GM12878 (cell line): Measurements from ENCODE around the gene NSMCE4A. TPM values are rescaled to one million over a fixed set of nuclear protein-coding genes. Genes with fewer than 3 reads are reported as not detected.

Source experiments
- ATAC-seq: fragments of 200-7000 bp; cut with Tn5 transposase; 3 replicates; pipeline ENCODE4 v1.9.1; 2020; ENCODE audit warnings: mild to moderate bottlenecking, moderate library complexity
- BruUV-seq: library from RNA; stranded (reverse); fragments of 400-500 nt; replicated peaks from 2 replicates; lab custom pipeline; 2021; lab: Mats Ljungman, UMichigan
- CTCF ChIA-PET: fragments of 300-600 bp; sonication (Branson Sonifier 250); formaldehyde crosslinking; extraction: SDS; loops from one replicate; lab custom pipeline; 2021; ENCODE audit warnings: inconsistent platforms; lab: Yijun Ruan, JAX
- POLR2A ChIA-PET: fragments of 350-600 bp; formaldehyde crosslinking; extraction: SDS; loops from one replicate; lab custom pipeline; 2021; ENCODE audit warnings: inconsistent platforms; lab: Charles Lee
- RAD21 ChIA-PET: fragments of 300-600 bp; sonication (Branson Sonifier 250); formaldehyde crosslinking; loops from one replicate; lab custom pipeline; 2023; ENCODE audit warnings: antibody characterized with exemption; ENCODE audit not compliant: unreplicated experiment; lab: Charles Lee
- SMC1A ChIA-PET: fragments of 300-600 bp; sonication (Branson Sonifier 250); formaldehyde crosslinking; loops from one replicate; lab custom pipeline; 2023; ENCODE audit not compliant: unreplicated experiment, uncharacterized antibody; lab: Charles Lee
- DNase-seq: peaks from one replicate; pipeline ENCODE4 v3.0.0-alpha.2; 2011; ENCODE audit warnings: low read depth, low spot score
- FAIRE-seq: peaks from 3 replicates; lab custom pipeline; 2011; peaks lifted over from hg19 to GRCh38; lab: Jason Lieb, UNC
- H2AFZ ChIP-seq: 2 replicates; pipeline ENCODE4 v1.6.0; 2011; ENCODE audit warnings: low read depth, low read length, control low read depth; ENCODE audit not compliant: control insufficient read depth
- H3K27ac ChIP-seq: 2 replicates; pipeline ENCODE4 v1.5.1; 2011; ENCODE audit warnings: control low read depth; ENCODE audit not compliant: control insufficient read depth, insufficient read depth
- H3K27me3 ChIP-seq, 2 experiments: replicated peaks in 1 of 2; 2 replicates each; pipeline versions ENCODE4 v1.6.0 to v1.6.1; 2011; ENCODE audit warnings: low read length in 1 of 2; ENCODE audit not compliant: control insufficient read depth in 2 of 2, insufficient read depth in 2 of 2
- H3K36me3 ChIP-seq, 2 experiments: 2 replicates each; pipeline ENCODE4 v1.5.1; 2011; ENCODE audit warnings: low read length in 1 of 2; ENCODE audit not compliant: control insufficient read depth in 2 of 2, insufficient read depth in 2 of 2
- H3K4me1 ChIP-seq: 2 replicates; pipeline ENCODE4 v1.6.1; 2011; ENCODE audit warnings: mild to moderate bottlenecking, low read length, moderate library complexity, mixed read lengths; ENCODE audit not compliant: control insufficient read depth, insufficient read depth
- H3K4me2 ChIP-seq: 2 replicates; pipeline ENCODE4 v1.6.0; 2011; ENCODE audit warnings: control low read depth; ENCODE audit not compliant: control insufficient read depth, insufficient read depth
- H3K4me3 ChIP-seq: fragments of 200-600 bp; sonication (generic); 2 replicates; pipeline ENCODE4 v1.5.1; 2016
- H3K79me2 ChIP-seq: 2 replicates; pipeline ENCODE4 v1.6.0; 2011; ENCODE audit warnings: low read length; ENCODE audit not compliant: control insufficient read depth, insufficient read depth
- H3K9ac ChIP-seq: 2 replicates; pipeline ENCODE4 v1.8.0; 2011; ENCODE audit warnings: low read length, control low read depth, mixed read lengths; ENCODE audit not compliant: control insufficient read depth, insufficient read depth
- H3K9me3 ChIP-seq: replicated peaks from 3 replicates; pipeline ENCODE4 v1.5.1; 2011; ENCODE audit warnings: mild to moderate bottlenecking, low read length; ENCODE audit not compliant: control insufficient read depth, insufficient read depth
- H4K20me1 ChIP-seq: 2 replicates; pipeline ENCODE4 v1.6.0; 2011; ENCODE audit not compliant: control insufficient read depth, insufficient read depth
- ATF3 ChIP-seq: IDR thresholded peaks from 2 replicates; pipeline ENCODE4 v1.6.1; 2011; ENCODE audit warnings: low read depth, mild to moderate bottlenecking, low read length, moderate library complexity, borderline replicate concordance; ENCODE audit errors: extremely low read depth
- BCL3 ChIP-seq: IDR thresholded peaks from 2 replicates; pipeline ENCODE4 v1.6.1; 2011; ENCODE audit warnings: borderline replicate concordance, low read depth, mild to moderate bottlenecking, moderate library complexity, low read length; ENCODE audit not compliant: insufficient read depth, poor library complexity, severe bottlenecking
- EZH2 ChIP-seq: IDR thresholded peaks from 2 replicates; pipeline ENCODE4 v1.6.1; 2012; ENCODE audit warnings: low read depth, mild to moderate bottlenecking, control low read depth, inconsistent platforms, low read length, borderline replicate concordance; ENCODE audit not compliant: control insufficient read depth
- IRF3 ChIP-seq: fragments of 450-650 bp; IDR thresholded peaks from 2 replicates; pipeline ENCODE4 v1.6.1; 2014; ENCODE audit warnings: mild to moderate bottlenecking
- MXI1 ChIP-seq: fragments of 150-350 bp; IDR thresholded peaks from 2 replicates; pipeline ENCODE4 v1.6.1; 2011; ENCODE audit warnings: low read depth, mild to moderate bottlenecking, inconsistent platforms, low read length, improper control_type of control experiment
- MYB ChIP-seq: fragments of 150-350 bp; IDR thresholded peaks from 2 replicates; pipeline ENCODE4 v1.6.1; 2014; ENCODE audit warnings: mild to moderate bottlenecking, low read depth, low read length, borderline replicate concordance
- NFYB ChIP-seq: IDR thresholded peaks from 2 replicates; pipeline ENCODE4 v1.6.1; 2011; ENCODE audit warnings: low read depth, mild to moderate bottlenecking, low read length, improper control_type of control experiment, moderate library complexity; ENCODE audit not compliant: insufficient read depth
- NKRF ChIP-seq: fragments of 450-650 bp; conservative IDR thresholded peaks from 2 replicates; pipeline ENCODE4 v1.6.1; 2017; ENCODE audit warnings: mild to moderate bottlenecking, moderate library complexity
- PML ChIP-seq: IDR thresholded peaks from 2 replicates; pipeline ENCODE4 v1.6.1; 2012; ENCODE audit warnings: low read length, inconsistent platforms
- STAT1 ChIP-seq: fragments of 450-650 bp; conservative IDR thresholded peaks from 2 replicates; pipeline ENCODE4 v1.6.1; 2014; ENCODE audit warnings: antibody characterized with exemption, mild to moderate bottlenecking
- ZBED1 ChIP-seq: IDR thresholded peaks from 2 replicates; pipeline ENCODE4 v1.6.1; 2016; ENCODE audit warnings: borderline replicate concordance
- WGBS: methylation state at CpG from one replicate; pipeline ENCODE4 v1.1.6; 2016; ENCODE audit warnings: low lambda C conversion rate; ENCODE audit not compliant: insufficient replicate concordance, insufficient coverage; ENCODE audit errors: missing lambda C conversion rate; 5-methylcytosine and 5-hydroxymethylcytosine counted together
- in situ Hi-C: fragments of 300-500 bp; cut with MboI; formaldehyde crosslinking; loops from 9 replicates; pipeline ENCODE4 v1.14.3; 2018; ENCODE audit warnings: mixed read lengths
- intact Hi-C: fragments of 100-400 bp; cut with micrococcal nuclease; formaldehyde crosslinking; loops from one replicate; pipeline ENCODE4 v1.14.2; 2022; ENCODE audit not compliant: unreplicated experiment
- polyA plus RNA-seq, 11 experiments: library from polyadenylated mRNA; depleted of rRNA in 4 of 11; unstranded in 6 of 11; stranded (reverse) in 5 of 11; fragments of >200 nt; fragmentation: Nextera tagmentation in 4 of 11; fragmentation: Illumina TruSeq in 1 of 11; extraction: Ambion mirVana in 4 of 11; extraction: Trizol in 1 of 11; gene quantifications; 1 replicate in 1 of 11; 2 replicates in 10 of 11; pipeline versions ENCODE4 v1.2.1 to v1.2.3, GENCODE V29; 2011 to 2016; ENCODE audit warnings: inconsistent platforms in 2 of 11, missing spikeins in 2 of 11, low read depth in 1 of 11
- total RNA-seq, 4 experiments: library from RNA; depleted of rRNA in 3 of 4; stranded (reverse); fragments of >200 nt in 3 of 4; fragmentation: Illumina TruSeq in 1 of 4; extraction: Trizol in 1 of 4; gene quantifications; 2 replicates each; pipeline versions ENCODE4 v1.2.1 to v1.2.3, GENCODE V29; 2013 to 2021

NSMCE4A gene
- total and polyA plus RNA-seq, 10 of the 15 experiments (the other 5 are each of a cell fraction or from before 2014, with no cell fraction given), result 14.2 to 105 (median 76.1) TPM

GRCh38 chr10:121956111-121957061, 18.6 kb downstream of the NSMCE4A start (continued):
- no peak for TF ChIP-seq BCL3
- no peak for TF ChIP-seq ZBED1
- TF ChIP-seq ATF3, result no peak
- TF ChIP-seq STAT1, result no peak

GRCh38 chr10:121952226-121952625, 22.8 kb downstream of the NSMCE4A start:
- ChIA-PET POLR2A (no interaction called here), SMC1A (no interaction called here)
- 99% methylated on average over 5 of the region's 5 CpGs for WGBS
- TF ChIP-seq PML, result no peak
- TF ChIP-seq MYB, result no peak
- no peak for TF ChIP-seq NKRF
- no peak for TF ChIP-seq MXI1
- TF ChIP-seq IRF3, result no peak
- no peak for TF ChIP-seq EZH2
- no peak for TF ChIP-seq NFYB

More at GRCh38 chr10:121952226-121952625, 22.8 kb downstream of the NSMCE4A start:
- Histone ChIP-seq H3K27me3 (no peaks in the 10 kb centered on the region), H3K4me2 (no peak overlapping the region), H2AFZ (no peak overlapping the region), H4K20me1 (no peaks in the 10 kb centered on the region), H3K4me3 (no peak overlapping the region), H3K9ac (no peak overlapping the region), H3K79me2 (no peaks in the 10 kb centered on the region), H3K9me3 (no peaks in the 10 kb centered on the region), H3K36me3 (peaks cover 0 to 11% of the 10 kb centered on the region in 2 experiments; a peak in 2 of 4 replicates), H3K27ac (no peak overlapping the region), H3K4me1 (no peaks in the 10 kb centered on the region)
- in situ Hi-C loops (no loop called here), intact Hi-C loops (no loop called here)
- BruUV-seq, result no TSS peak
- RAD21 ChIA-PET, result no interaction called here
- CTCF ChIA-PET, result interaction anchor here (0.6 kb wide), 1 partner anchor 20 kb away, joined by 3 read pairs; no protein-coding TSS in a partner anchor
- FAIRE-seq (no peak), ATAC-seq (no peak), DNase-seq (no peak)
